Endothelial cell of umbilical vein (primary cell): ENCODE results near the gene LBR.

Experiments used
- EZH2 ChIP-seq: IDR thresholded peaks from 2 replicates; pipeline ENCODE4 v1.6.1; 2012; ENCODE audit warnings: borderline replicate concordance, low read depth, mild to moderate bottlenecking, moderate library complexity, low read length, inconsistent platforms; ENCODE audit not compliant: severe bottlenecking
- FOS ChIP-seq: IDR thresholded peaks from 2 replicates; pipeline ENCODE4 v1.6.1; 2011; ENCODE audit warnings: mild to moderate bottlenecking, low read length, moderate library complexity, borderline replicate concordance; ENCODE audit not compliant: insufficient read depth
- POLR2A ChIP-seq: IDR thresholded peaks from 2 replicates; pipeline ENCODE4 v1.6.1; 2012; ENCODE audit warnings: low read depth, mild to moderate bottlenecking, control low read depth, low read length
- TF ChIP-seq, protein P1 (sequence below), 2 donors: IDR thresholded peaks; 1 replicate in 1 of 2; 2 replicates in 1 of 2; pipeline ENCODE4 v1.5.1; 2011; ENCODE audit warnings: low read length in 2 of 2, mild to moderate bottlenecking in 2 of 2, moderate library complexity in 2 of 2, control low read depth in 1 of 2, inconsistent platforms in 1 of 2, low read depth in 1 of 2; ENCODE audit not compliant: insufficient read depth in 1 of 2; ENCODE audit errors: extremely low read depth in 1 of 2
- TF ChIP-seq, protein P2 (sequence below): IDR thresholded peaks from 2 replicates; pipeline ENCODE4 v1.6.1; 2011; ENCODE audit not compliant: insufficient read depth, insufficient read length

GRCh38 chr1:225400968-225401367 is 26.9 kb downstream of the LBR start:
- TF ChIP-seq POLR2A (no peak), FOS (no peak), EZH2 (no peak)
- TF ChIP-seq, protein P1, sequence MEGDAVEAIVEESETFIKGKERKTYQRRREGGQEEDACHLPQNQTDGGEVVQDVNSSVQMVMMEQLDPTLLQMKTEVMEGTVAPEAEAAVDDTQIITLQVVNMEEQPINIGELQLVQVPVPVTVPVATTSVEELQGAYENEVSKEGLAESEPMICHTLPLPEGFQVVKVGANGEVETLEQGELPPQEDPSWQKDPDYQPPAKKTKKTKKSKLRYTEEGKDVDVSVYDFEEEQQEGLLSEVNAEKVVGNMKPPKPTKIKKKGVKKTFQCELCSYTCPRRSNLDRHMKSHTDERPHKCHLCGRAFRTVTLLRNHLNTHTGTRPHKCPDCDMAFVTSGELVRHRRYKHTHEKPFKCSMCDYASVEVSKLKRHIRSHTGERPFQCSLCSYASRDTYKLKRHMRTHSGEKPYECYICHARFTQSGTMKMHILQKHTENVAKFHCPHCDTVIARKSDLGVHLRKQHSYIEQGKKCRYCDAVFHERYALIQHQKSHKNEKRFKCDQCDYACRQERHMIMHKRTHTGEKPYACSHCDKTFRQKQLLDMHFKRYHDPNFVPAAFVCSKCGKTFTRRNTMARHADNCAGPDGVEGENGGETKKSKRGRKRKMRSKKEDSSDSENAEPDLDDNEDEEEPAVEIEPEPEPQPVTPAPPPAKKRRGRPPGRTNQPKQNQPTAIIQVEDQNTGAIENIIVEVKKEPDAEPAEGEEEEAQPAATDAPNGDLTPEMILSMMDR (IDR thresholded peaks at IDR 0.05; ENCODE audit: extremely low read depth in 1 of 2, insufficient read depth in 1 of 2, low read depth in 1 of 2, low read length in 2 of 2): no peak
- TF ChIP-seq, protein P2, sequence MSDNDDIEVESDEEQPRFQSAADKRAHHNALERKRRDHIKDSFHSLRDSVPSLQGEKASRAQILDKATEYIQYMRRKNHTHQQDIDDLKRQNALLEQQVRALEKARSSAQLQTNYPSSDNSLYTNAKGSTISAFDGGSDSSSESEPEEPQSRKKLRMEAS: no peak
